ENCODE results near the gene COL12A1. TPM values are rescaled to one million over a fixed set of nuclear protein-coding genes. Genes with fewer than 3 reads are reported as not detected.

Gene COL12A1
- total and polyA plus RNA-seq, 2 experiments from 2014 or later = 0.39 to 6.3 TPM

Other genes with a start within 250 kb of the COL12A1 start
- 93.7 and 109 TPM in 2 replicates for gene COX7A2, start 37.7 kb upstream of the COL12A1 start, total RNA-seq (2014; rRNA removed; shearing (Covaris generic))
- gene COX7A2, start 37.7 kb upstream of the COL12A1 start, polyA plus RNA-seq (2016; fragmentation: Nextera tagmentation; extraction: Ambion mirVana) = 963 and 996 TPM in 2 replicates
- 99.9 and 101 TPM in 2 replicates for gene TMEM30A, start 78.7 kb upstream of the COL12A1 start, total RNA-seq (2014; rRNA removed; shearing (Covaris generic))
- gene TMEM30A, start 78.7 kb upstream of the COL12A1 start, polyA plus RNA-seq (2016; fragmentation: Nextera tagmentation; extraction: Ambion mirVana) = 52.6 and 61.7 TPM in 2 replicates